ENCODE measurements around the gene SLC6A7.

- no peak for TF ChIP-seq CTCF (conservative IDR thresholded peaks at IDR 0.05; ENCODE audit: low read depth, low read length)
- no peak for TF ChIP-seq EZH2 (IDR thresholded peaks at IDR 0.05; ENCODE audit: borderline replicate concordance, low read depth, low read length, poor library complexity, severe bottlenecking)
Measured at GRCh38 chr5:150173161-150173560, 16.7 kb upstream of the SLC6A7 start.
